GM21390 (cell line): Measurements from ENCODE around the gene CGREF1.

Experiments
- ATAC-seq: cut with Tn5 transposase; IDR thresholded peaks from one replicate; pipeline ENCODE4 v1.9.1; 2021; ENCODE audit not compliant: unreplicated experiment

Gene CGREF1

DNA sequence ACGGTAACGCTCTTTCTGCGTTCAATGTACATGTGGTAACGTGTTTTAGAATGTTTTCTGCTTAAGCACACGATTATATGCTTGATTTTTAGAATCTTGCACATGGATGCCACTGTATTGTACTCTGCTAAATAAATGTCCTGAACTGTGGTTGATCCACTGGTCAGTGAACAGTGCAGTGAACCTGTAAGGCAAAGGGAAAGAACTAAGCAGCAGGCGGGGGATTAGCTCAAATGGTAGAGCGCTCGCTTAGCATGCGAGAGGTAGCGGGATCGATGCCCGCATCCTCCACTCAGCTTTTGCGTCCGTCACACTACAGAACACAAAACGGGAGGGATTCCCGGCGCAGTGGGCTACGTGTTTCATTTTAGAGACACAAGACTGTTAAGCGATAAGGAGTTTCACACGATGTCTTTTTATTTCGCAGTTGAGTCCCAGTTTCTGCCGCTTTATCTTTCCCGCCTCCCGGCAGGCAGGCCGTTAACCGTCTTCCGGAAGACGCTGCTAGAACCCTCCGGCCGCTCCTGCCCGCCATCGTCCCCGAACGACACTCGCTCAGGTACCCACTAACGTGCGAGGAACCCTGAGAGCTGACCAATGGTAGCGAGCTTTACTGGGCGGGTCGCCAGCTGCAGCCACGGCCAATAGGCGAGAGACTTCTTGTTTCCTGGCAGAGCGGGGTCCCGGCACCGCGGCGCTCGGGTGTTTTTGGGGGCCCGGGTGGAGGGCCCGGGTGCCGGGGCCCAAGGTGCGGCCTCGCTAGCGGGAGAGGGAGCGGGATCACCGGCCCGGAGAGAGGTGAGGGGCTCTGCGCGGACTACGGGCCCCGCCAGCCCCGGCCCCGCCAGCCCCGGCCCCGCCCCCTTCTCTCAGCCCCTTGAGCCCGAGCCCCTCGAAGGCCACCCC lies 67.7 kb downstream of the CGREF1 start, which contains the start of gene AGBL5:
AGBL5 (plus strand) TSS at position 673 of the 906 bp plus-strand sequence. CDS start 1,291 bp downstream, outside the sequence.
- peak; percentile 71 for ATAC-seq
